Activated naive CD4-positive, alpha-beta T cell treated with anti-CD3 and anti-CD28 coated beads, Interleukin-2, amount 50 U/mL, for 24 hours (primary cell): ENCODE results near the gene SYT2.
"Not testable (repeated sequence)": the region's sequence is repeated elsewhere in the genome, so short reads cannot be mapped to it uniquely, and the experiment has no call there.

Source experiments
- H3K27ac Mint-ChIP-seq: one replicate; pipeline ENCODE4 v1.8.0; 2021; ENCODE audit warnings: mild to moderate bottlenecking, mixed read lengths
- H3K27me3 Mint-ChIP-seq: one replicate; pipeline ENCODE4 v1.8.0; 2021; ENCODE audit warnings: mixed read lengths
- H3K36me3 Mint-ChIP-seq: one replicate; pipeline ENCODE4 v1.8.0; 2021; ENCODE audit warnings: mixed read lengths
- H3K4me1 Mint-ChIP-seq: one replicate; pipeline ENCODE4 v1.8.0; 2021; ENCODE audit warnings: mixed read lengths
- H3K4me3 Mint-ChIP-seq: one replicate; pipeline ENCODE4 v1.8.0; 2021; ENCODE audit warnings: mild to moderate bottlenecking, mixed read lengths
- H3K9me3 Mint-ChIP-seq: one replicate; pipeline ENCODE4 v1.8.0; 2021; ENCODE audit warnings: mixed read lengths

The SYT2 gene

DNA sequence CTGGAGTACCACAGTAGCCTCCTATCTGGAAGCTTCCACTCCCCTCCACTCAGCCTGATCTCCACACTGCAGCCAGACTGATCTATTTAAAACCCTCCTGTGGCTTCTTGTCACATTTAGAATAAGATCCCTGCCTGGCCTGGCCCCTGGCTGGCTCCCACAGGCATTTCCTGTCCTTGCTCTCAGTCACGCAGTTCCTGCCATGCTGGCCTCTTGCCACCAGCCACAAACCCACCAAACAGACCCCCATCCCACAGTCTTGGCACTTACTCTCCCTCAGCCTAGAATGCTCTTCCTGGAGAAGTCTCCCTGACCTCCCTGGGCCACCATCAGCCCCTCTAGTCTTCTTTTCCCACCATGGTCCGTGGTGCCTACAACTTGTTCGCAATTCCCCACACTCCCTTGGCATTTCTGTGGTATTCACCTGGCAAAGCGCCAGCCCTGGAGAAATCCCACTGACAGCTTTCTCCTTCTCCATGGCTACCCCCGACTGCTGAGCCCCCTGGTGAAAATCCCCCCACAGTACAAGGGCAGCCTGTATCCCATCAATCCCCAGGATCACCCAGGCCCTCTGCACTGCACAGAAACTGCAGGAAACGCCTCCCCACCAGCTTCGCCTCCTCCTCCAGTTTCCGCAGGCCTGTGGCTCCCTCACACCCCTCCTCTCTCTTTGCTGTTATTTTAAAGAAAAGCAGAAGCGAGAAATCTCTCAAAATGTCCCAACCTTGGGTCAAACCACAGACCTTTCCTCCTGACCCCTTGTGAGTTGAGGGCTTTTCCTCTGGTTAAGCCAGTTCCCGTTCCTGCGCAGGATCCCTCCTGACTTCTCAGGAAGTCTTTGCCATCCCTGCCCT, 94.5 kb downstream of the SYT2 start:
- peak overlapping the region; percentile 25 for H3K27ac Mint-ChIP-seq
- no peaks in the 10 kb centered on the region for H3K36me3 Mint-ChIP-seq
- peaks cover 17% of the 10 kb centered on the region for H3K4me1 Mint-ChIP-seq
- H3K4me3 Mint-ChIP-seq, result no peak overlapping the region
- H3K27me3 Mint-ChIP-seq, result peaks cover 12% of the 10 kb centered on the region
- no peaks in the 10 kb centered on the region for H3K9me3 Mint-ChIP-seq

DNA sequence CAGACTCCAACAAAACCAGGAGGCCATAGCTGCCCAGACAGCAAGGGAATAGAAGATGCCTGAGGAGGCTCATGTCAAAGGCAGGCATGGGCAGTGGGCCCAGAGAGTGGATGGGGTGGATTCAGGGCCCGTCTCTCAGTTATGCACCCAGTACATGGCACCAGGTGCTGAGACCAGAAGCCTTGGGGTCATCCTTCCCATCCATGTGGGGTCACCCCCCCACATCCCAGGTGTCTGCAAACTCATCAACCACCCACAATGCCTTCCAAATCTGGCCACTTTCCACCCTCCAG, 95.1 kb downstream of the SYT2 start:
- not testable (repeated sequence) for H3K4me3 Mint-ChIP-seq, H3K9me3 Mint-ChIP-seq, H3K36me3 Mint-ChIP-seq, H3K27ac Mint-ChIP-seq
- Mint-ChIP-seq H3K27me3 (peaks cover 11% of the 10 kb centered on the region), H3K4me1 (peaks cover 17% of the 10 kb centered on the region)

DNA sequence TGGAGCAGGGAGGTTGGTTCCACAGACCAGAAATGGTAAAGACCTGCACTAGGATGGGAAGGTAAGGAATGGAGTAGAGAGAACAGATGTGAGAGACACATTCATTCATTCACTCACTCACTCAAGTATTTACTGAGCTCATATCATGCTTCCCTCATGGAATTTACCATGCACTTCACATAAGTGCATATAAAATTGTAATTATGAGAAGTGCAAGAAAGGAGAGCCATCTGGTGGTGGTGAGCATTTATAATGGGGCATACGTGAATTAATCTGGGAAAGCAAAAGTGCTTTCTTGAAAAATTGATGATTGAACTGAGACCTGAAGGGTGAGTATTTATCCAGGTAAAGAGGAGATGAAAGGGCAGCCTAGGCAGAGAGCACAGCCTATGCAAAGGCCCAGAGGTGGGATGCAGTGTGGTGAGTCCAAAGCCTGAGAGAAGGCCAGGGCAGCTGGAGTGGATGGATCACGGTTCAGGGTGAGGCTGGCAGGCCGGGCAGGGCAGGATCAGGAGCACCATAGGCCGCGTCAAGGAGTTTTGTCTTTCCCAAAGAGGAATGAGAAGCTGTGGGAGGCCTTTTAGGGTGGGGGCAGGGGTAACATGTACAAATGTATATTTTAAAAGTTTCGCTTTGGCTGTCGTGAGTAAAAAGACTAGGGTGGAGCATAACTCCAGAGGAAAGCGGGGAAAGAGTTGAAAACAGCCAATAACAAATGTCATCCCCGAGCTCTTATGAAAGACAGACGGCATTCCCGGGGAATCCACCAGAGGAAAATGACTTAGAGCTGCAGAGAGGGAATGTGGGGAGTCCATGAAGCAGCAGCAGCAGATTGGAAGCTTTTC, 95.7 kb downstream of the SYT2 start:
- H3K4me3 Mint-ChIP-seq, result not testable (repeated sequence)
- peaks cover 11% of the 10 kb centered on the region for H3K27me3 Mint-ChIP-seq

DNA sequence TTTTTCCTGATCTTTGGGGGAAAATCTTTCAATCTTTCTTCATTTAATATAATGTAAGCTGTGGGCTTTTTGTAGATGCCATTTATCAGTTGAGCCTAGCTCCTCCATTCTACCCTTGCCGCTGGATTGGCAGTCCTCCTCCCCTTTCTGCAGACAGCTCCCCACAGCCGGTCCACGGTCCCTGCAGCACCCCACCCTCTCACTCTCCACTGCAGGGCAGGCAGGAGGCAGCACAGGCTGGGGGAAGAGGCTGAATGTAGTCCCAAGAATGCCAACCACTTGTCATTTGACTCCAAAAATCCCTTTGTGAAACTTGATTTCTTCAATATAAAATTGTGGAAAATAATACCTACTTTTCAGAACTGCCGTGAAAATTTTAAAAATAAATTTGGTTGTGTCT, 96.7 kb downstream of the SYT2 start:
- Mint-ChIP-seq H3K4me1 (peaks cover 17% of the 10 kb centered on the region), H3K9me3 (no peaks in the 10 kb centered on the region), H3K27me3 (peaks cover 8% of the 10 kb centered on the region), H3K4me3 (no peak overlapping the region), H3K27ac (no peak overlapping the region), H3K36me3 (no peaks in the 10 kb centered on the region)

More for the DNA sequence above, 95.7 kb downstream of the SYT2 start:
- H3K4me1 Mint-ChIP-seq, result peaks cover 17% of the 10 kb centered on the region
- not testable (repeated sequence) for H3K9me3 Mint-ChIP-seq, H3K27ac Mint-ChIP-seq, H3K36me3 Mint-ChIP-seq

DNA sequence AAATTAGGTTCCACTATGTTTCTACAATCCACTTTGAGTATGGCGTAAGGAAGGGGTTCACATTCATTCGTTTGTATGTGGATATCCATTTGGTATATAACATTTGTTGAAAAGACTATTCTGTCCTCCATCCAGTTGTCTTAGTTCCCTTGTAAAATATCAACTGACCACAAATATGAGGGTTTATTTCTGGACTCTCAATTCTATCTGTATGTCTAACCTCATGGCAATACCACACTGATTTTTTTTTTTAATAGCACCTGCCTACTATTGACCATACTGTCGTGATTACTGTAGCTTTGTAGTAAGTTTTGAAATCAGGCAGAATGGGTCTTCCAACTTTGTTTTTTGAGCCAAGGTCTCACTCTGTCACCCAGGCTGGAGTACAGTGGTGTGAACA, 98.2 kb downstream of the SYT2 start:
- H3K4me3 Mint-ChIP-seq, H3K27me3 Mint-ChIP-seq, H3K36me3 Mint-ChIP-seq, H3K27ac Mint-ChIP-seq, H3K9me3 Mint-ChIP-seq: not testable (repeated sequence)
- peaks cover 17% of the 10 kb centered on the region for H3K4me1 Mint-ChIP-seq

DNA sequence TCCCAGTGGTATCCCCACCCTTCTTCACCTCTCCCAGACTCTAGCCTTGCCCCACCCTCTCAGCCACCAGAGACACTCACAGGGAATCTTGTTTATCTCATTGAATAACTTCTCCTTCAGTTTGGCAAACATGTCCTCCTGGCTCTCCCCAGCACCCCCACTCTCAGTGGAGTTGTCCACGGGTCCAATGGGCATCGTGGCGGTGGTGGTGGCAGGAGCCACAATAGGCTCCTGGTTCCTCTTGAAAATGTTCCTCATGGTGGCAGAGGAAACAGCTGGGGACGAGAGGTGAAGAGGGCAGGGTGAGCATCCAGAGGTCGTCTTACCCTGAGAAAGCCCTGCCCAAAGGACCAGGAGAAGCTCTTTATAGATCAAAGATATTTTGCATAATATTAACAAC, 104.7 kb downstream of the SYT2 start:
- Mint-ChIP-seq H3K4me3 (no peak overlapping the region), H3K36me3 (peaks cover 13% of the 10 kb centered on the region), H3K27ac (peak overlapping the region; percentile 31), H3K27me3 (no peaks in the 10 kb centered on the region), H3K9me3 (no peaks in the 10 kb centered on the region), H3K4me1 (no peaks in the 10 kb centered on the region)

DNA sequence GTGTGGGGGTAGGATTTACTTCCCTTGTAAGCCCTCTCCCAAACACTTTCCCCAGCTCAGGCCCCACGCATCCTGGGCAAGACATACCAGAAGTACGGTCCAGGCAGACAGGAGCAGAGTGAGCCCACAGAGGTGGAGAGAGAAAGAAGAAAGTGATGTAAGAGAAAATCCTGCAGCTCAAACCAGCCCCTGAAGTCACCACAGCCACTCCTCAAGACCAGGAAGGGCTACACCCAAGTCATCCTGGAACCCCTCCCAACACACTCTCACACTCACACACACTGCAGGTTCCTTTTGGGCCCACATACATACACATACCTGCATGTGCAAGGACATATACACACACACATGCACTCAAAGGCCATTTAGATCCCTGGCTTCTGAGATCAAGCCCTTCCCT, 106.8 kb downstream of the SYT2 start:
- Mint-ChIP-seq H3K4me1 (no peaks in the 10 kb centered on the region), H3K27me3 (no peaks in the 10 kb centered on the region), H3K27ac (no peak overlapping the region), H3K36me3 (peaks cover 13% of the 10 kb centered on the region), H3K9me3 (no peaks in the 10 kb centered on the region), H3K4me3 (no peak overlapping the region)

DNA sequence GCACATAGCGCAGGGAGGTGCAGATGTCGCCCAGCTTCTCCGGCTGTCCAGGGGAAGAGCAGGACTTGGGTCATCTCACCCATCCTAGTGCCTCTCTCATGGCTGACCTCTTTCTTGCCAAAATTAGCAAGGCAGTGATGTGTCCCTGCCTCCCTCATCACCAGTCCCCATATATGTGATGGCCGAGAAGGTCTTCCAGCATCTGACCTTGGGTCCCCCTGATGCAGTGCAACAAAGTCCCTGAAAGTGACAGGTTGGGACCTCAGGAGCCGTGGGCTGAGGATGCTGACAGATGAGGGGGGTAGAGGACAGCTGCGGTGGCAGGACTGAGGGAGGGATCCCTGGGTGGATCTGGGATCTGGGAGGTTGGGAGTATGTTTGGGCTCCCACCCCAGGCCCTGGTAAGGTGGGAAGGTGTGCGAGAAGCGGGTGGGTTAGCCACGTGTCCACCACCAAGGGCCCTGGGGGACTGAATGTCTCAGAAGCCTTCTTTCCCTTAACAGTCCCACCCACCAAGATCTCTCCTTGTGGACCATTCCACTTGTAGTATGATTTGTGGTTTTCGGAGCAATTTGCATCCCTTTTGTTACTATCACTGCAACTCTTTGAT, 109.7 kb downstream of the SYT2 start:
- Mint-ChIP-seq H3K4me1 (no peaks in the 10 kb centered on the region), H3K27me3 (no peaks in the 10 kb centered on the region), H3K27ac (peak overlapping the region; percentile 27), H3K4me3 (no peak overlapping the region), H3K9me3 (no peaks in the 10 kb centered on the region), H3K36me3 (peaks cover 12% of the 10 kb centered on the region)

DNA sequence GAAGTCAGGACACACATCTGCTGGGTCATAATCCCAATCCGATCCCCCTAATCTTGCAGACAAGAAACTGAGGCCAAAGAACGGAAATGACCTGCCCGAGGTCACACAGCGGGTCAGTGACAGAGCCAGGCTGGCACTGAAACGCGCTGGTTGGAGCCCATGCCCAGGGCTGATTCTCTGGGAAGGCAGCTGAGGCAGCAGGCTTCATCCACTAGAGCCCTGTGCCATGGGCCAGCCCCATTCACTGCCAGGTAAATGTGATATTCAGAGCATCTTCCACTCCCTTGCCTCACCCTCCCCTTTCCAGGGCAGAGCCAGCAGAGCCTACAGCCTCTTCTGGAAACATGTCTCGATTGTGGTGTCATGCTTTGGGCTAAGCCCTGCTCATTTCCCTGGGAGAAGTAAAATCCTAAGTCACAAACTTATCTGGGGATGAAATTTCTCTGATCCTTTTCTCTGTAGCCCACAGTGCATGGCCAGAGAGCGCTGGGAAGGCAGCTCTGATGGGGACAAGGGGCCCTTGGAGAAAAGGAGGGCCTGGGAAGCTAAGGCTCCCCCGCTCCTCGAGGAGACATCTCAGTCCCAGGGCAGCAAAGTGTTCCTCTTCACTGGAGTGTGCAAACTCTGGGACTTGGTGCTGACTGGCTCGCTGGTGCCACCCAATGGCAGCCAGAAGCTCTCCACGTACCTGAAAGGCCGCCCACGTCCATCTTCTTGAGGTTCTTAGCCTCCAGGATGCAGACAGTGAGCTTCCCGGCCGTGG, 110.4 kb downstream of the SYT2 start:
- Mint-ChIP-seq H3K4me3 (no peak overlapping the region), H3K27me3 (no peaks in the 10 kb centered on the region), H3K9me3 (no peaks in the 10 kb centered on the region), H3K36me3 (peaks cover 8% of the 10 kb centered on the region), H3K27ac (no peak overlapping the region), H3K4me1 (no peaks in the 10 kb centered on the region)

DNA sequence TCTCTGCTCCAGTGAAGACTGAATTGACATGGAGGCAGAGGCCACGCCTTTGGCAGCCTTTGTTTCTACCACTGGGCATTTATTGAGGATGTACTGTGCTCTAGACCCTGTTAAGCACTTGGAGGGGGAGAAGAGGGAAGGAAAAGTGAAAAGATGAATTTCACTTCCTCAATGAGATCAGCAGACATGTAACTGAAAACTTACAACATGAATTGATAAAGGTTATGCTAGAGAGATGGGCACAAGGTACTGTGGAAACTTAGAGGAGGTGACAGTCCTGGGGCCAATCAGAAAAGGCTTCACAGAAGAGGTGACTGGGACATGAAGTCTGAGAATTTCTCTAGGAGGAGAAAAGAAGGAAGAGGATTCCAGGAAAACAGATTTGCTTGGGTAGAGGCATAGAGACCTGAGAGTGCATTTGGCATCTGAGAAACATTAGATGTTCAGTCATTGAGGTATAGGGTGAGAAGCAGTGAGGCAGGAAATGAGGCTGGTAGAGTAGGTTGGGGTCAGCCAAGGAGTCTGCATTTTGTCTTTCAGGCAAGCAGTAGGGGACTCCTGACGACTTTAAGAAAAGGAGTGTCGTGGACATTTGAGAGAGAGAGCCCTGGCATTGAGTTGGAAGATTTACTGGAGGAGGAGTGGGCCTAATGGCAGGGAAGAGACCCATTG, 113.0 kb downstream of the SYT2 start:
- H3K9me3 Mint-ChIP-seq, result no peaks in the 10 kb centered on the region
- H3K4me3 Mint-ChIP-seq, result no peak overlapping the region
- H3K27ac Mint-ChIP-seq, result no peak overlapping the region
- peaks cover 6% of the 10 kb centered on the region for H3K36me3 Mint-ChIP-seq
- H3K4me1 Mint-ChIP-seq, result no peaks in the 10 kb centered on the region
- no peaks in the 10 kb centered on the region for H3K27me3 Mint-ChIP-seq

DNA sequence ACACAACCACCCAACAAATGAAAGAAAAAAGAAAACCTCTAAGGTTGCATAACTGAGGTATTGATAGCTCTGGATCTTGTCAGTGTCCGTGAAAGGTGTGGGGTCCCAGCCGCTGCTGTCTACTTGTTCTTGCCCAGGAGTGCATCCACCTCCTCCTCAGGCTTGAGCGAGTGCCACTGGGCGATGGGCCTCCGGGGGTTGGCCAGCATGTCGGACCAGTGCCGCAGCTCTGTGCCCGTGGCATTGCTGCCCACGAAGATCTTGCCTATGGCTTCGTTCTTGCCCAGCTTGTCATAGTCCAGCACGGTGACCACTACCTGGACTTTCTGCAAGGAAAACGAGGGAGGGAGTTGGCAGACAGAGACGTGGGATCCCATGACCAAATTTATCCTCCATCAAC, 113.6 kb downstream of the SYT2 start:
- no peaks in the 10 kb centered on the region for H3K9me3 Mint-ChIP-seq
- peaks cover 6% of the 10 kb centered on the region for H3K36me3 Mint-ChIP-seq
- H3K4me1 Mint-ChIP-seq, result no peaks in the 10 kb centered on the region
- no peak overlapping the region for H3K27ac Mint-ChIP-seq
- no peak overlapping the region for H3K4me3 Mint-ChIP-seq
- H3K27me3 Mint-ChIP-seq, result no peaks in the 10 kb centered on the region

DNA sequence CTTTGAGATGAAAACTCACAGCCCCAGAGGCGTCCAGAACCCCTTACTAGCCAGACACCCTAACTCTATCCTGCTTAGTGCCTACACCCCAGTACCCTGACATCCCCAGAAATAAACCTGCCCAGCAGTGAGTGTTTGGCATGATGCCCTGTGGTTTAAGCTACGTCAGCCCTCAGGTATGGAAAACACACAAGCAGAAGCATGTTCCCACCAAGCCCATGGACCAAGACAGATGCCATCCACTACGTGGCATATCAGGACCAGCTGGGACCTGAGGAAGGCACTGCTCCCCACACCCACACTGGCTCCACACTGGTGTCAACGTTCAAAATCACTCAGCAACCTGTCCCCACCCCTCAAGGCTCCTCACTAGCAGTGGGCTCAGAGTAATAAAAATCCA, 116.4 kb downstream of the SYT2 start:
- no peaks in the 10 kb centered on the region for H3K9me3 Mint-ChIP-seq
- no peak overlapping the region for H3K27ac Mint-ChIP-seq
- no peaks in the 10 kb centered on the region for H3K4me1 Mint-ChIP-seq
- H3K4me3 Mint-ChIP-seq, result no peak overlapping the region
- H3K27me3 Mint-ChIP-seq, result no peaks in the 10 kb centered on the region
- H3K36me3 Mint-ChIP-seq, result peaks cover 6% of the 10 kb centered on the region

DNA sequence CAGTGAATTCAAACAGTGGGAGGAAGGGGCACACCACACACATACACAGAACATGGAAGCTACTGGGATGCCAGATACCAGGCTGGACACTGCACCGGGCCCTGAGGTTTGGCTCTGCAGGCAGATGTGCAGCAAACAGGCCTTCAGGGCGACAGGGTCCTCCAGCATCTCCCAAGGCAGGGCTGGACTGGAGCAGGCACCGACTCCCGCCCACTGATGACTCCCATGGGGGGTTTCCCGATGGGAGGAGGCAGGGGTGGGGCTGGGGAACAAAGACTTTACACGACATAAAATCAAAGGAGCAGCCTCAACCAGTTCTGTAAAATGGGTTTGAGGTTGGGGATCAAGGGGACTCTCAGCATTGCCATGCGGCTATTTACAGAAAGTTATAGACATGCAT, 118.1 kb downstream of the SYT2 start:
- Mint-ChIP-seq H3K9me3 (no peaks in the 10 kb centered on the region), H3K36me3 (peaks cover 4% of the 10 kb centered on the region), H3K4me3 (no peak overlapping the region), H3K4me1 (no peaks in the 10 kb centered on the region), H3K27ac (no peak overlapping the region), H3K27me3 (no peaks in the 10 kb centered on the region)

DNA sequence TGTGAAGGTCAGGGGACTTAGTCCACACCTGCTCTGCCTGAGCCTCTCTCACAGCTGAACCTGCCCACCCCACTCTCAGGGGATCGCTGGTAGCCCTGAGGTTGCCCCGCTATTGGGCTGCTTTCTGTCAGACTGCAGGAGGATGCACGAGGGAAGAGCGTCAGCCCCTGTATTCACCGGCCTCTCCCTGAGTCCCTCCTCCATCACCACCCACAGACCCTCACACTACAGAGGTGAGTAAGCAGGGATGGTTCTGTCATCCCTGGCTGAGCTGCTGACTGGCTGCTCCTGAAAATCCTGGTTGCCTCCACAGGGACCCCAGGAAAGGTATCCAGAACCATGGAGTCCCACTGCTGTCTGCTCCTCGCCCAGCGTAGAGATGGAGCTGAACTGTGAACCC, 118.7 kb downstream of the SYT2 start:
- Mint-ChIP-seq H3K4me1 (no peaks in the 10 kb centered on the region), H3K27me3 (no peaks in the 10 kb centered on the region), H3K27ac (no peak overlapping the region), H3K4me3 (no peak overlapping the region), H3K9me3 (no peaks in the 10 kb centered on the region), H3K36me3 (peaks cover 3% of the 10 kb centered on the region)

DNA sequence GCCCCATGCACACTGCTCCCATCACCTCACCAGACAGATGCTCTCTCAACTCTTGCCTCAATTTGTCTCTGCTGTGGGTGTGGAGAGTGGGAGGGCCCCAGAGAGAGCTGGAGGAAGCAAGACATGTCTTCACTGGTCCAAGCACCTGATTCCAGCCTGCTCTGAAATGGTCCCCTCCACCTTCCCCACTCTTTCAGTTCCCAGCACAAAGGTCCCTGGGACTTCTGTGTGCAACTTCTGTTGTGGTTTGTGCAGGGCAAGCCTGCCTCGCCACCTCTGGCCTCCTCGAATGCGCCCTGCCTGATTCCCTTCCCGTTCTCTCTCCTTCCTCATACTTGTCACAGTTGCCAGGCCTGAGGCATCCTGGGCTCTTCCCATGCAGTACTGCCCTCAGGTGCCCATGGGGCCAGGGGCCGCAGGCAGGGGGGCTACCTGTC, 119.3 kb downstream of the SYT2 start:
- H3K9me3 Mint-ChIP-seq, result no peaks in the 10 kb centered on the region
- H3K27me3 Mint-ChIP-seq, result no peaks in the 10 kb centered on the region
- no peak overlapping the region for H3K27ac Mint-ChIP-seq
- H3K36me3 Mint-ChIP-seq, result peaks cover 3% of the 10 kb centered on the region
- no peak overlapping the region for H3K4me3 Mint-ChIP-seq
- no peaks in the 10 kb centered on the region for H3K4me1 Mint-ChIP-seq
